Esophagus muscularis mucosa (tissue), 4 donors: ENCODE results near the gene PRDX6.

Source experiments
- CTCF ChIP-seq, 3 experiments: fragments of 200-600 bp in 2 of 3; fragments of 450-650 bp in 1 of 3; sonication (generic) in 2 of 3; IDR thresholded peaks; one replicate each; pipeline ENCODE4 v1.5.1; 2017 to 2019; ENCODE audit warnings: antibody characterized with exemption in 3 of 3, mild to moderate bottlenecking in 2 of 3, moderate library complexity in 1 of 3
- EP300 ChIP-seq: sonication (generic); formaldehyde crosslinking; IDR thresholded peaks from one replicate; pipeline ENCODE4 v1.6.1; 2017; ENCODE audit warnings: antibody characterized with exemption
- POLR2A ChIP-seq: fragments of 450-650 bp; IDR thresholded peaks from one replicate; pipeline ENCODE4 v1.6.1; 2017; ENCODE audit warnings: antibody characterized with exemption, moderate library complexity, mild to moderate bottlenecking, low read depth
- POLR2AphosphoS5 ChIP-seq, 2 donors: sonication (generic); formaldehyde crosslinking; IDR thresholded peaks; one replicate each; pipeline ENCODE4 v1.6.1; 2017; ENCODE audit warnings: antibody characterized with exemption in 2 of 2

DNA sequence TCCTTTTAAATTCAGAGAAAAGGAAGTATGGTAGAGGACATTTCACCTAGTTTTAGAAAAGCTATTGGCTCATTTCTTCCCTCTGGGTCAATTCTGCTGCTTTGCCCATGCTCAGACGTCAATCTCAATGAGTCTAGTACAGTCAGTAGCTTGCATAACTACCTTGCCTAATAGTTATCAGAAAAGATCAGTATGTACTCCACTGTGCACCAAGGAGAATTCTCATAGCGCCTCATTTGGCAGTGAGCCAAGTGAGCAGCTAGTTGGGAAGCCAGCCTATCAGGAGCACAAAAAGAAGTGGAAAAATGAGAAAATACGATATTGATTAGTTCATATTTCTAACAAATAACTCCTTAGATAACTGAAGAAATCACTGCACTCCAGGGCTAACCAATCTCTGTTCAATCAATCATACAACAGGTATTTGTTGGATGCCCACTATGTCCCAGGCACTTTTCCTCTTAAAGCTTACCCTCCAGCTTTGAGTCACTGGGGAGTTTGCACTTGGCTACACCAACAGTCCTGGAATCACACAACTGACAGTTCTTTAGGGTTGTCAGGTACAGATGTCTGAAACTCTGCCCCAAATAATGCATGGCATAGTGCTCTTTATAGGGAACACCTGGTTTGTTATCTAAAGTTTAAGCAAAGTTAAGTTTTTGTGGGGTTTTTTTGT is 50.2 kb downstream of the PRDX6 start:
- TF ChIP-seq POLR2A, result no peak
- TF ChIP-seq POLR2AphosphoS5 (IDR thresholded peaks at IDR 0.05), result peak in 1 of 2 donors; percentile 43
- TF ChIP-seq CTCF (IDR thresholded peaks at IDR 0.05), result no peak
- TF ChIP-seq EP300, result no peak
